ENCODE measurements around the gene DPP10.
"Not testable (repeated sequence)": the region's sequence is repeated elsewhere in the genome, so short reads cannot be mapped to it uniquely, and the experiment has no call there.

DNA sequence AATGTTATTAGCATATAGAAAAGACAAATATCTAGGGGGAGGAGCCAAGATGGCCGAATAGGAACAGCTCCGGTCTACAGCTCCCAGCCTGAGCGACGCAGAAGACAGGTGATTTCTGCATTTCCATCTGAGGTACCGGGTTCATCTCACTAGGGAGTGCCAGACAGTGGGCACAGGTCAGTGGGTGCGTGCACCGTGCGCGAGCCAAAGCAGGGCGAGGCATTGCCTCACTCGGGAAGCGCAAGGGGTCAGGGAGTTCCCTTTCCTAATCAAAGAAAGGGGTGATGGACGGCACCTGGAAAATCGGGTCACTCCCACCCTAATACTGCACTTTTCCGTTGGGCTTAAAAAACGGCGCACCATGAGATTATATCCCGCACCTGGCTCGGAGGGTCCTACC is 561.9 kb downstream of the DPP10 start:
- not testable (repeated sequence) for TF ChIP-seq POLR2A, EP300, POLR2AphosphoS5 (IDR thresholded peaks at IDR 0.05)
- TF ChIP-seq, protein P1, sequence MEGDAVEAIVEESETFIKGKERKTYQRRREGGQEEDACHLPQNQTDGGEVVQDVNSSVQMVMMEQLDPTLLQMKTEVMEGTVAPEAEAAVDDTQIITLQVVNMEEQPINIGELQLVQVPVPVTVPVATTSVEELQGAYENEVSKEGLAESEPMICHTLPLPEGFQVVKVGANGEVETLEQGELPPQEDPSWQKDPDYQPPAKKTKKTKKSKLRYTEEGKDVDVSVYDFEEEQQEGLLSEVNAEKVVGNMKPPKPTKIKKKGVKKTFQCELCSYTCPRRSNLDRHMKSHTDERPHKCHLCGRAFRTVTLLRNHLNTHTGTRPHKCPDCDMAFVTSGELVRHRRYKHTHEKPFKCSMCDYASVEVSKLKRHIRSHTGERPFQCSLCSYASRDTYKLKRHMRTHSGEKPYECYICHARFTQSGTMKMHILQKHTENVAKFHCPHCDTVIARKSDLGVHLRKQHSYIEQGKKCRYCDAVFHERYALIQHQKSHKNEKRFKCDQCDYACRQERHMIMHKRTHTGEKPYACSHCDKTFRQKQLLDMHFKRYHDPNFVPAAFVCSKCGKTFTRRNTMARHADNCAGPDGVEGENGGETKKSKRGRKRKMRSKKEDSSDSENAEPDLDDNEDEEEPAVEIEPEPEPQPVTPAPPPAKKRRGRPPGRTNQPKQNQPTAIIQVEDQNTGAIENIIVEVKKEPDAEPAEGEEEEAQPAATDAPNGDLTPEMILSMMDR (IDR thresholded peaks at IDR 0.05), result not testable (repeated sequence)
